Measurements from ENCODE around the gene DDX17.

DDX17 gene

DNA sequence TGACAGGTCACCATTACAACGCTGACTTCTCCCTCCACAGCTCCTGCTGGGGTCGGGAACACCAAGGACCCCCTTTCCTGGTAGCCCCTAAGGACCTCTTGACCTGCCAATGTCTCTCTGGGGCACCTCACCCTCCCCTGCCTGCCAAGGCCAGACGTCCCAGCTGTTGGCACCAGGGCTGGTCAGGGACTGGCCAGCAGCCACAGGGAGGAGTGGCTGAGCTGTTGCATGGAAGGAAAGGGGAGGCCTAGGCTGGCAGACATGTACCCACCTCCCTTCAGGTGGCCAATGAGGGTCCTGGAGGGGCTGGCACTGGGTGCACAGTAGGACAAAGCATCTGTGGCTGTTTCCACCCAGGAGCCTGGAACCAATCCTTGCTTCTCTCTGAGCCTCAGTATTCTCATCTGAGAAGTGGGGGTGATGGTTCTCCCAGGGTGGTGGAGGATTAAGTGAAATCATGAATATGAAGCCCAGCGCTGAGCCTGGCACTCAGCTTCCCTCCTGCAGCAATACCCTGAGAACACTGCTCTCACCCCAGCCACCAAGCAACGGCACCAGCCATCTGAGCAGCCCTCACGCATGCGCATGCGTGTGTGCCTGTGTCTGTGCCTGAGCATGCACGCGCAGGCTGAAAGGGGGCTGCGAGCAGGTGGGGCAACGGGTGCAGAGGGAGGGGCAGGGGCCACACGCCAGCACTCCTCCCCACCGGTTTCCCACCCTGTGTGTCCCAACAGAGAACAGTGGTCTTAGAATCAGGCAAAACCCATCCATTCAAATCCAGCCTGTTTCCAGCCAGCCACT, 57.0 kb downstream of the DDX17 start:
- DNase-seq: no peak

DNA sequence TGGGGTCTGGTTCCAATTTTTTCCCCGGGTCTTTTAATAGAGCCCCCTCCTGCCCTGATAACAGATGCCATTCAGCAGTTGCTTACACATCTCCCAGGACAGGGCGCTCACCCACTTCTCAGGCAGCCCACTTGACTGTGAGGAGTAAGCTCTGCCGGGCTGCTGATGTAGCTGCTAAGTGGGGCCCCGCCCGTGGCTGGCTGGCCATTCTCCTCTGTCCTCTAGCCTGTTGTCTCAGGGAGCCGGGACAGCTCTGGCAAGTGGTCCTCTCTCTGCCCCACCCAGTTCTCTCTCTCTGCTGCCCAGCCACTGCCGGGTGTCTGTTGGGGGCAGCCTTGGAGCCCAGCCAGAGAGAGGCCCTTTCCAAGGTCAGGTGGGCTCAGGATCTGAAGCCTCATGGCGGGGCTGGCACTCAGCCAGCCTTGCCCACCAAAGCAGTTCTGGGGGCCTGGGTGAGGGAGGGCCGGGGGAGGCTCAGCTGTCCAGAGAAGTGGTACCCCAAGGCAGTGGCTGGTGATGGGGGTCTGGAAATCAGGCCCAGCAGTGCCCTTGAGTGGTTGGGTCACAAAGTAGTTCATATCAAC, 60.0 kb downstream of the DDX17 start:
- no peak for DNase-seq

DNA sequence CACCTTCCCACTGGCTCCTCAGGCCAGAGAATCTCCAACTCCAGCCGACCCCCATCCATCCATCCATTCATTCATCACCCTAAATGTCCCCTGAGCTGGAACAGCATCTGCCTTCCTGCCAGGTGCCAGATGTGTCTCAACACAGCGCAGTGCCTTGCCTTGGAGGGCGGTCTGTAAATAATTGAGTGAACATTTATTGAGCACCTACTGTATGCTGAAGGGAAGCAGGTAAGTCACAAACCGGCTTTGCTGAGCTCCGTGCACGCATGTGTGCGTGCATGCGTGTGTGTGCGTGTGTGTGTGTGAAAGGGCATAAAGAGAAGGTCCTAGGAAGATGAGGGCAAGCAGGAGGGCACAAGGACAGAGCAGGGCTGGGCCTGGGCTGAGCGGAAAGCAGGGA, 61.3 kb downstream of the DDX17 start:
- no peak for DNase-seq

DNA sequence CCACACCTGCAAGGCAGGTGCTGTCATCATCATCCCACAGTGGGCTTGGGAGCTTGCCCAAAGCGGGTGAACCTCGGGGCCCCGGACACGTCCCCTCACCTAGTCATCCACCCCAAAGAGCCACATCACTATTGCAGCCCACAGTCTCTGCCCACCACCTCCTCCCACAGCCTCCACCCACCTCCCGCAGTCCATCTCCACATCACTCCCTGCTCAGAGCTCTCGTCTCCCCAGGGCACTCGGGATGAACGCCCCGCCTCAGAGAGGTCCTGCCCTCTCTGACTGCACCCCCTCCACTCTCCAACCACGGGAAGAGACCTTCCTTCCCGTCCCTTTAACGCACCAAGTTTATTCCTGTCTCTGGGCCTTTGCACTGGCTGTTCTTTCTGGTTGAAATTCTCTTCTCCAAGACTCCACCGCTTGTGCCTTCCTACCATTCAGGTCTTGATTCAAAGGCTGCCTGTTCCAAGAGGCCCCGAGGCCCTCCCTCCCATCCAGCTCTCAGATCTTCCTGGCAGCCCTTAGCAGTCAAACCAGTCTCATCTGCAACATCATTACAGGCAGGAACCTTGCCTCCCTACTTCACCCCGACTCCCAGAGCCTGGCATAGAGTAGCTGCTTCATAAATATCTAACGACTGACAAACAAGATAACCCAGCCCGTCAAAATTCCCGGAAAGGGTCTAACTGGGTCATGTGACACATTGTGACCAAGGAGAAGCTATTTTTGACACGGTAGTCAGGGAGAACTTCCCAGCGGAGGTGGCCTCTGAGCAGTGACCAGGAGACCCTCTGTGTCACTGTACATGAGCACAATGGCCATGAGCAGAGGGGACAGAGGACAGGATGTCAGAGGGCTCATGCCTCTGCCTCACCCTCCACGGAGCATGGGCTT, 62.2 kb downstream of the DDX17 start:
- no peak for DNase-seq

DNA sequence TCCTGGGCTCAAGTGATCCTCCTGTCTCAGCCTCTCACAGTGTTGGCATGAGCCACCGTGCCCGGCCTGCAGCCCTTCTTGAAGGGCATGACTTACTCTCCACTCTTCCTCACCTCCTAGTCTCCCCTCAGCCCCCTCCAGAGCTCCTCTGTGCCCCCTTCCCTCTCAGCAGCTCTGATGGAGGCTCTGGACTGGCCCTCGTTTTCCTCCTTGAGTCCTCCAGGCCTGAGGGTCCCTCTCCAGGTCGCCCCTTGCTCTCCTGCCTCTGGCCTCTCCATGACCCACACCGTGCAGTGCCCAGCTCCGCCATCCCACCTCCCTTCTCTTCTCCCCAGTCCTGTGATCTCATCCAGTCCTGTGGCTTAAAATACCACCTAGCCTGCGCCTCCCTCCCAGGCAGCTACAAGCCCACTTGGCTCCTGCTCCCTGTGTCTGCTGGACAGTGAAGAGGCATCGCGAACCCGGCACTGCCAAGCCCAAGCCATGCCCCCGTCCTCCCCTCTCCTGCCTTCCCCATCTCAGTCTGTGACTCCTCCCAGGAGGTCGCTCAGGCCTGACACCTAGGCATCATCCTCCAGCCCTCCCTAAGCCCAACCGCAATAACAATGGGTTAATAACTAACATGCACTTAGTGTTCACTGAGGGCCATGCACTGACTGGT, 63.0 kb downstream of the DDX17 start:
- no peak for DNase-seq

DNA sequence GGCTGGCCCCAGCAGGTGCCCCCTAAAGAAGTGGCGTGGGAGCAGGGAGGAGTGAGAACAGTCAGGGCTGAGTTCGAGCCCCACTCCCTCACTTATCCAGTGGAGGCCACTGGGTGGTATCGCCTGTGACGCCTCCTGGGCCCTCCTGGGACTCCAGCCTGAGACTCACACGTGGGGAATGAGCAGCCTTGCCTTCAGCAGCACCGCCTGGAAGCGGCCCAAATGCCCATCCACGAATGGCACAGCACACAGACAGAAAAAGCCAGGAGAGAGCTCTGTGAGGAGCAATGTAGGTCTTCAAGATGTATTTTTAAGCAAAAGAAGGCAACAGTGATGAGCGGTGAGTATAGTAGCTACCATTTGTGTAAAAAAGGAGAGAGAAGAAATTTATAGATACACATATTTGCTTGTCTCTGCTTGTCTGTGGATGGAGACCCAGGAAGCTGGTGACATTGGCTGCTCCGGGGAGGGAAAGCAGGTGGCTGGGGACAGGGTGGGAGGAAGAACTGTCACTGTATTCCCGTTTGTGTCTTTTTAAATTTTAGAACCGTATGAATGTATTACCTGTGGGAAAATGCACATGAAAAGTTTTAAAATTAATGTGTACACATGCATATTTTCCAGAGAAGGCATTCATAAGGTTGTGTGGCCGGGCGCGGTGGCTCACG, 64.4 kb downstream of the DDX17 start:
- DNase-seq: no peak

DNA sequence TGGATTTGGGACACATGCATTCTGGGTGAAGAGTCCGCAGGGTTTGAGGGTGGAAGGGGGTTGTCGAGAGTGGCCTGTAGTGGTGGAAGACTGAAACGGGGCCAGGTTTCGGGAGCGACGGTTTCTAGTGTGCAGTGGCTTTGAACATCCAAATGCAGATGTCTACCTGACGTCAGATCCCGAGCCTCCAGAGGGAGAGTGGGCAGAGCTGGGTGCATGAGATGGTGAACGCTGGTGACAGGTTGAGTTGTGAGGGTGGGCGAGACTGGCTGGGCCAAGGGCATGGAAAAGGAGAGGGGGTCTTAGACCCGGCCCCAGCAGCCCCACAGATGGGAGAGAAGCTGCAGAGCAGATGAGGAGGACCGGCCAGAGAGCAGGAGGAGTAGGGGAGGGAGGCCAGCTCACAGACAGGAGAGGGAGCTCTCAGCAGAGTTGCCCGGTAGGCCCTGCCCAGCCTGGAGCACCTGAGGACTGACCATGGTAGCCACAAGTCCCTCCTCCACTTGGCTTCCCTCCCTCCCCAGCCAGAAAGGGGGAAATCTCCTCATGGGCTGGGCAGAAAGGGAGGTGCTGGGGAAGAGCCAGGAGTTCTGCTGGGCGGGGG, 65.3 kb downstream of the DDX17 start:
- DNase-seq: no peak

DNA sequence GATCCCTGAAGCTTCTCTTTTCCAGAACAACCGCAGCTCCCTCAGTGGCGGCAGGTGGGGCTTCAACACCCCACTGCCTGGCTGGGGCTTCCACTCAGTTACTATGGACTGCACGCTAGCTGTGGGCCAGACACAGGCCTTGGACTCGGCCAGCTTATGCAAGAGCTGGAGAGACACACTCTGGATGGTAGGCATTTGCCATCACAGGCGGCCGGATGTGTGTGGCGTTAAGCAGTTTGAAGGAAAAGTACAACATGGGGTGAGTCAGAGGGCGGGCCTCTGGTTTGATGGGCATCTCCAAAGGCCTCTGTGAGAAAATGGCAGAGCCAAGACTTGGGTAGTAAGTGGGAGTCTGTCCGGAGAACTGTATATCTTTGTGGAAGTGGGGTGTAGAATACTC, 68.7 kb downstream of the DDX17 start:
- no peak for DNase-seq

DNA sequence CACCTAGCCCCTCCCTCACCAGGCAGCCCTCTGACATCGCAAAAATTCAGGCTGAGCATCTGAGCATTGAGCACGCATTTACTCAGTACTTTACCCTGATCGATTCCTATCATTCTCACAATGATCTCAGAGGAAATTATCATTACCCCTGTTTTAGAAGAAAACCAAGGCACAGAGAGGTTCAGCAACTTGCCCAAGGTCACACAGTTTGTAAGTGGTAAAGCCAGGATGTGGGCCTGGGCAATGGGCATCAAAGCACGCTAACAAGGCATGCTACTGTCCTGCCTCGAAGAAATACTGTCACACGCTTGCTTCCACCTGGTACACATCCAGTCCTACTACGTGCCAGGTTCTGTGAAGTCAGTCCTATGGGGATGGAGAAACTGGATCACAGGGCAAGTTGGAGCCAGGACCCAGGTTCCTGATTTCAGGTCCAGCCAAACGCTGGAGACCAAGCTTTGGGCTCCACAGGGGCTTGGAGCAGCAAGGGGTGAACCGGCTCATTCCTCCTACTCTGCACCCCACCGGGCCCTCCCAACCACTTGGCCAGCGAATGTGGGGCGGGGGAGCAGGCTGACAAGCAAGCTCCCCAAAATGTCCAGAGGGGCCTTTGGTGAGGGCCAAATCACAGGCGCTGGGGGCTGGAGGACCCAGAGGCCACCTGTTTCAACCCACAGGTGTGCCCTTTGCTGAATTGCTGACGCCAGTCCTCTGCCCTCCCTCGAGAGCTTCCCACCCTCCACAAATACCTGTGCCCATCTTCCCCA, 69.3 kb downstream of the DDX17 start:
- no peak for DNase-seq

DNA sequence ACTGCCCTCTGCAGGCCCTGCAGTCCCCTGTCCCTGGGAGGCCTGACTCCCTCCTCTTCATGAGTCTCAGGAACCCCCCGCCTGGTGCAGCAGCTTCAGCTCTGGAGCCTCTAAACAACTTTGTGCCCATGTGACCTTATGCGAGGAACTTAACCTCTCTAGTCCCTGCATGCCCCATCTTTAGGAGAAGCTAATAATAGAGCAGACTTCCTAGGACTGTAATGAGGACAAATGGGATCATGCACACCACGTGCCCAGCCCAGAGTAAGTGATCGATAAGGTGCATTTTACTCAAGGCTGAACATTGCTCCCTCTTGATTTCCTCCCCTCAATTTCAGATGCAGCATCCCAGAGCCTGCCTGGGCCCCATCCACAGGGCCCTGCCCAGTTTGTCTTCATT, 70.1 kb downstream of the DDX17 start:
- DNase-seq: no peak

DNA sequence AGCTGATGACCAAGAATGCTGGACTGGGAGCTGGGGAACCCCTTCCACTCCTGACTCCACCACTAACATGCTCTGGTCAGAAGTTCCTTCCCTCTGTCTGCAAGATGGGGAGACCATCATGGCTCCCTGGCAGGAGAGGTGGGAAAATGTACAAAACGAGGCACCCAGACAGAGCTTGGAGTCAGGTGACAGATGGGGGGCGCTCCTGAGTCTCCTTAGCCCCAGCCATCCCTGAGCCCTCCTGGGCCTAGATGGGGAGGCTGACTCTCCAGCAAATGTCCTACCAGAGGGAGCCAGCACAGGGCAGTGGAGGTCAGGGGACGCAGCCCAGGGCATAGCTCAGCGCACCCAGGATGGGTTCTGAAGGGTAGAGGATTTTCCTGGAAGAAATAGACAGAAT, 71.1 kb downstream of the DDX17 start:
- DNase-seq: no peak

DNA sequence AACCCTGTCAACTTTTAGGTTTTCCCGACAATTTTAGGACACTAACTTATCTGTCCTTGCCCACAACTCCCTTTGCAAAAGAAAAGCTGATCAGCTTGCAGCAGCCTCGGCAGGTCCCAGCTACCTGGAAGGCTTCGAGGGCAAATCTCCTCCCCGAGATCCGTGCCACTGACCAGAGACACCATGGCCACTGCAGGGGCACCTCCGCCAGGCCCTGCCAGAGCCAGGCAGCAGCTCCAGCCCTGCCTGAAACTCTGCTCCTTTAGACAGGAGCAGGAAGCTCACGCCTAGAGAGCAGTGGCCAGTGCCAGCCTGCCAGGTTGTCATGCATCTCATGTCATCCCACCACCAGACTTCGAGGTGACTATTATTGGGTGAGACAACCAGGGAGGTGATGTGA, 72.2 kb downstream of the DDX17 start:
- no peak for DNase-seq

All from activated CD8-positive, alpha-beta memory T cell treated with anti-CD3 and anti-CD28 coated beads, Interleukin-2, amount 50 U/mL, for 4 hours (primary cell).